GM12891 (cell line): ENCODE measurements around the gene PGAM5.

Experiments
- POLR2A ChIP-seq: IDR thresholded peaks from 2 replicates; pipeline ENCODE4 v1.6.1; 2011; ENCODE audit warnings: low read depth, low read length, control low read depth
- POLR2AphosphoS5 ChIP-seq: IDR thresholded peaks from 2 replicates; pipeline ENCODE4 v1.6.1; 2011; ENCODE audit warnings: low read depth, low read length, control low read depth
- POU2F2 ChIP-seq: IDR thresholded peaks from 2 replicates; pipeline ENCODE4 v1.6.1; 2011; ENCODE audit warnings: low read depth, mild to moderate bottlenecking, control low read depth, low read length, moderate library complexity
- SPI1 ChIP-seq: IDR thresholded peaks from 2 replicates; pipeline ENCODE4 v1.6.1; 2011; ENCODE audit warnings: low read depth, low read length, control low read depth
- TAF1 ChIP-seq: IDR thresholded peaks from 2 replicates; pipeline ENCODE4 v1.6.1; 2011; ENCODE audit warnings: low read depth, low read length, control low read depth

DNA sequence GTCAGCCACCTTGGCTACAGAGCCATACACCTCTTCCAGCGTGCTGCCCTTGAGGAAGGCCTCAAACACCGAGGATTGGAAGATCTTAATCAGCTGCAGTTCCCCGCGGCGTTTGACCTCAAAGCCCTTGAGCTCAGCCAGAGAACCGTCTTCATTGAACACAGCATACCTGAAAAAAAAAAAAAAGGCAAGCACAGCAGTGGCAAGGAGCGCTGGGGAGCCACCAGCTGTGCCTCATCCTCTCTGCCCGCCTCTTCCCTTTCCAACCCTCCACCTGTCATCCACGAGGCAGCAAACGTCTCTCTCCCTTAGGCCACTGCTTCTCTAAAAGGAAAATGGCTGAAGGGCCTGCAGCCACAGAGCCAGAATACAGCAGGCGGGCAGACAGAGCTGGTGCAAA, 49.6 kb upstream of the PGAM5 start:
- TF ChIP-seq POLR2A: no peak
- TF ChIP-seq POU2F2: no peak
- no peak for TF ChIP-seq POLR2AphosphoS5
- TF ChIP-seq SPI1: no peak
- TF ChIP-seq TAF1: no peak
